DMS53 (cell line): ENCODE results near the gene SAMD11.

ENCODE experiments used
- DNase-seq: peaks from one replicate; lab custom pipeline; 2025; lab: John Stamatoyannopoulos, UW

Gene SAMD11

DNA sequence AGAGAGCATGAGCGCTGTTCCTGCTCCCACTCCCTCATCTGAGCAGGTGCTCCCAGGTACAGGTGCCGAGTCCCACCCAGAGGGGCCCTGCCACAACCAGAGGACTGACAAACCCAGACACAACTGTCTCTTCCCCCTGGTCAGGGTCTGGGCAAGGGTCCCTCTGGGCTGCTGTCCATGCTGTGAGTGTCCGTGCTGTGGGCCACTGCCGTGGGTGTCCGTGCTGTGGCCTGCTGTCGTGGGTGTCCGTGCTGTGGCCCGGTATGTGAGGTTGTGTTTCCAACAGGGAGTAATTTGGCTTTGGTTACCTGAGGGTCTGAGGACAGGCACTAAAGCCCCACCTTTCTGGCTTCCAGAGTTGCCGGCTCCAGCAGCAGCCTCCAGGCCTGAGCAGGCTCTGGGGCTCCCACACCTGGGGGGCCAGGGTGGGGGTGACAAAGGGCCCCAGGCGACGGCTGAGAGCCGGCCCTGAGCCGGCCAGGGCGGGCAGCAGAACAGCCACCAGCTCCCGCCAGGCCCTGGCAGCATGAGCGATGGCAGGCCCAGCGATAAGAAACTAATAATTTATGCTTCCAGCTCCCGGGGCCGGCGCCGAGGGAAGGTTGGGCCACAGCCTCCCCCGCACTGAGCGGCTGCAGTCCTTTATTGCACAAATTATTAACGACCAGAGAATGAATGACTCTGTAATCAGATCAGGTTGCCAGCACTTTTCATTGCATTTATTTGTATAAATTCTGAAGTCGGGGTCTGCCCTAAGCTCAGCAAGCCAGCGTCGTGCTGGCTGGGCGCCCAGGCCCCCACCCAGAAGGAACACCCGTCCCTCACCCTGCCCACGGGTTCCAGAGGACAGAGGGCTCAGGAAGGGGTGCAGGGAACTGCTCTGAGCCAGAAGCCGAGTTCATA is 7.3 kb upstream of the SAMD11 start:
- no peak for DNase-seq

GRCh38 chr1:917076-917459 is 6.7 kb upstream of the SAMD11 start:
- no peak for DNase-seq

- no peak for DNase-seq
These were observed 6.1 kb upstream of the SAMD11 start for GRCh38 chr1:917466-918091.

DNA sequence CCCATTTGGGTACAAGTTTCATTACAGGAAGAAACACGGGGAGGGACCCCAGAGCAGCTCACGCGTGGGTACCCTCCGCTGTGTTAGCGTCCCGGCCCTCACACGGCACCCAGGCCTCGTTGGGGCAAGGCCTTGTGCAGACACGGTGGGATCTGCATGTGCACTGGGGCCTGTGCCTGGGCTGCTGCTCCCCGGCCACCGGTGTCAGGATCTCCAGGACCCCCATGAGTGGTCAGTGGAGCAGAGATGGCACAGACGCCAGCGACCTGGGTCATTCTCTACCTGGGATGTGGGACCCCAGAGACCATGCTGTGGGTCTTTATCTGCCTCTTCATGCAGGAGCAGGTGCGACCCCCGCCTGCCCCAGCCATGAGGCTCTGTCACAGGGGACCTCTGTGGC is 5.4 kb upstream of the SAMD11 start:
- DNase-seq: no peak

DNA sequence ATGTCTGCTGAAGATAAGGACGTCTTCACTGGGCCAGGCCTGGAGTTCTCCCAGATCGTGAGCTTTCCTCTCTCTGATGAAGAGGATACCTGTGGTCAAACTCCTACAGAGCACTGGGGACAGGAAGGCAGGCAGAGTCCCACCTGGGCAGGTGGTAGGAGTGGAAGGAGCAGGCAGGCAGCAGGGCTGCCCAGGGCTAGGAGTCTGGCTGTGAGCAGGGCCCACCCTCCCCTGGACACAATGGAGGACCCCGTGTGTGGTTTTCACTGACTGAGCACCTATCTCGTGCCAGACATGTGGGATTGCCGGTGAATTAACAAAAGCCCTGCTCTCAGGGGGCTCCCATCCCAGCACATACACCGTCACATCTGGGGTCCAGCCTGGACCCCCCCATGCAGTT is 4.9 kb upstream of the SAMD11 start:
- no peak for DNase-seq

GRCh38 chr1:919271-919872 is 4.4 kb upstream of the SAMD11 start:
- no peak for DNase-seq

DNA sequence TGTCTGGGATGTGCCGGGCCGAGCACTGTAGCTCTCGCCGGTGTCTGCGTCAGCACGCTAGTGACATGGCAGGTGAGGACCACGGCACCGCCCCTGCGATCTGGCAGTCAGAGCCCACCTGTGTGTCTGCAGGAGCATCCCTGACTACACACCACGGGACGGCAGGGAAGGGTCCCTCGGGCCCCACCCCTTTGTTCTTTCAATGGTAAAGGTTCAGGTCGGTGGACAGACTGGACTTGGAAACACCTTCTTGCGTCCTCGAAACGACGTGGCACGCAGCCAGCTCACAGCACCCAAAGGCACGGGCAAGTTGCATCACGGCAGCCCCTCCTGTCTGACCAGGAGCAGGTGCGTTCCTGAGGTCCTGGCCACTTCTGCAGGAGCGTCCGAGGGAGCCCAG is 3.7 kb upstream of the SAMD11 start:
- peak; percentile 65 for DNase-seq

DNA sequence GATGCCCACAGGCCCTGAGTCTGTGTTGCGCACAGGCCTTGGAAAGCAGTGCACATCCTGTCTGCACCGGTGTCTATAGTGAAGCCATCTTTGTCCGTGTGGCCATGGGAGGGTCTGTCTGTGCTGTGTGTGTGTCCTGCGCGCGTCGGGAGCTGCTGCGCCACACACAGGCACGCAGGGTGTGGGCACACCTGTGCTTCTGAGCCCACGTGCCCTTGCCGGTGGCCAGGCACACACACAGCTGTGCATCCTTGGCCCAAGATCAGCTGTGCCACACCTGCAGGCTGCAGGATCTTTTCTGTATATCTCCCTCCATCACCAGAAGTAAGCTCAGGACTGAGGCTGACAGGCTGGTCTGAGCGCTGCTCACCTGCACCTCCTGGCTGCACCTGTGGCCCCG is 3.2 kb upstream of the SAMD11 start:
- peak; percentile 65 for DNase-seq

DNA sequence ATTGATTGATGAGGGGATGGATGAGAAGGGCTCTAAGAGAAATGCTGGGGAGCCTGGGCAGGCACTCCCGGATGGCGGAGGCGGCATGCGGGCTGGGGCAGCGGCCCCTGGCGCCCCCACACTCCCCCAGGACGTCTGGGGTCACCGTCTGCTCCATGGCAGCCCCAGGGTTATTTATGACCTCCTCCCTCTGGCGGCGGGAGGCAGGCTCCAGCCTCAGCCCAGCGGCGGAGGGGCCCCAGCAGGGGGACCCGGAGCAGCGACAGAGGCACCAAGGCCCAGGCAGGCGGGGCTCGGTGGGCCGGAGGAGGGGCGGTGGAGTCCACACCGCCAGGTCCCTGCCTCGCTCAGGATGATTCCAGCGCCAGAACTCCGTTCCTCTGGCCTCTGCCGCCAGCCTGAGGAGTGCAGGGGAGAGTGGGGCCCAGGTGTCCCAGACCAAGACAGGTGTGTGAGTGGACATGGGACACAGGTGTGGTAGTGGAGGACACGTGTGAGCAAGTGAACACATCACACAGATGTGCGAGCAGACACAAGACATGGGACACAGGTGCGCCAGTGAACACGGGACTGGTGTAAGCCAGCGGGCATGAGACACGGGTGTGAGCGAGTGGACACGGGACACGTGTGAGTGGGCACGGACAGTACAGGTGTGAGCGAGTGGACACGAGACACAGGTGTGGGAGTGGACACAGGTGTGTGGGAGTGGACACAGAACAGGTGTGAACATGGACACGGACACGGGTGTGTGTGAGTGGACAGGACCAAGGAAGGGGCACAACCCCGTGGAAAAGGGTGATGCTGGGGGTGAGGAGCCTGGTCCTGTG is 2.5 kb upstream of the SAMD11 start:
- DNase-seq: peak; percentile 85

GRCh38 chr1:923991-924655 is 400 bp downstream of the SAMD11 start:
- DNase-seq: no peak

DNA sequence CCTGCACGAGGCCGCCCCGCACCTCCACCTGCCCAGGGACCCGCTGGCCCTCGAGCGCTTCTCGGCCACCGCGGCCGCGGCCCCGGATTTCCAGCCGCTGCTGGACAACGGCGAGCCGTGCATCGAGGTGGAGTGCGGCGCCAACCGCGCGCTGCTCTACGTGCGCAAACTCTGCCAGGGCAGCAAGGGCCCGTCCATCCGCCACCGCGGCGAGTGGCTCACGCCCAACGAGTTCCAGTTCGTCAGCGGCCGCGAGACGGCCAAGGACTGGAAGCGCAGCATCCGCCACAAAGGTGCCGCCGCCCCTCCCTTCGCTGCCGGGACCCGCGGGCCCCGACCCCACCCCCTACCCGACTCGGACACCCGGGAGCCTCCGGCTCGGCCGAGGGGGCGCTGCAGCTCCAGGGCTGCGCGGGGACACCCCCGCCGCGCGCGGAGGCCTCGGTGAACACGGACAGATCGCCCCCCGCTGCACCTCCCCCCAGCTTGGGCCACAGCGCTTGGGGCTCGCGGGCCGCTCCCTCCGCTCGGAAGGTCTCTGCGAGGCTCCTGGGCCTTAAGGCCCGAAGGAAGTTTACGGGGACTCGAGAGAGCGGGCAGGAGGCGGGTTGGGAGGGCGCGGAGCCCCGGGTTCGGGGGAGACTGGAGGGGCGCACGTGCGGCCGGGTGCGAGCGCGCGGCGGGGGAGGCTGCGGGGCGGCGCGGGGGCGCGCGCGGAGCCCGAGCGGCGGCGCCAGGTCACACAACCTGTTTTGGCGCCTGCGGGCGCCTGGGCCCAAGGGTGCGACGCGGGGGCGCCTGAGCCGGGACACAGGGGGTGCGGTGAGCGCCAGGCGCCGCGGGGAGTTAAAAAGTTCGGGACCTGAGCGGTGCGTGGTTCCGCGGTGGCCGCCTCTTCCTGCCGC is 1.2 kb downstream of the SAMD11 start:
- peak; percentile 80 for DNase-seq

DNA sequence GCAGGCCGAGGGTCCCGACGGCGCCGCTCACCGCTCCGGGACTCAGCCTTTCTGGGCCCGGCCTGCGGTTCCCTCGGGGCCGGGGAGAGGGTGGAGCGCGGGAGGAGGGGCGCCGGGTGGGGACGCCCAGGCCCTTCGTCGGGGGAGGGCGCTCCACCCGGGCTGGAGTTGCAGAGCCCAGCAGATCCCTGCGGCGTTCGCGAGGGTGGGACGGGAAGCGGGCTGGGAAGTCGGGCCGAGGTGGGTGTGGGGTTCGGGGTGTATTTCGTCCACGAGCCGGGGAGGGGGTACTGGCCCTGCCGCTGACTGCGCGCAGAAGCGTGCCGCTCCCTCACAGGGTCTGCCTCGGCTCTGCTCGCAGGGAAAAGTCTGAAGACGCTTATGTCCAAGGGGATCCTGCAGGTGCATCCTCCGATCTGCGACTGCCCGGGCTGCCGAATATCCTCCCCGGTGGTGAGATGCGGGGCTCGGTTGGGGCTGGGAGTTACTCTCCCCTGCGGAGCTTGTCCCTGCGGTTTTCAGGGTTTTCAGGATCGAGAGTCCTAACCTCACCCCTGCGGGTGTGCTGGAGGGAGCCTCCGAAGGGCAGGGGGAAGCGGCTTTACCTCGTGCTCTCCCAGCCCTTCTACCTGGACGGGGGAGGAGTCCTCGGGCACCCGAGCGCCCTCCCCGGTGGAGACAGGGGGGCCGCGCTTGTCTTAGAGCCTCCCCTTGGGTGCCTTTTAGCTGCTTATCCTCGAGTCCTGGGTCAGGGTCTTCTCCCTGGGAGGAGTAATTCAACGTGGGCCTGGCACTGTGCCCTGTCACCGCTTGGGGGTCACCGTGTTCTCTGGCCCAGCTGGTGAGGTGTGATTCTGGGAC is 2.1 kb downstream of the SAMD11 start:
- peak; percentile 49 for DNase-seq

DNA sequence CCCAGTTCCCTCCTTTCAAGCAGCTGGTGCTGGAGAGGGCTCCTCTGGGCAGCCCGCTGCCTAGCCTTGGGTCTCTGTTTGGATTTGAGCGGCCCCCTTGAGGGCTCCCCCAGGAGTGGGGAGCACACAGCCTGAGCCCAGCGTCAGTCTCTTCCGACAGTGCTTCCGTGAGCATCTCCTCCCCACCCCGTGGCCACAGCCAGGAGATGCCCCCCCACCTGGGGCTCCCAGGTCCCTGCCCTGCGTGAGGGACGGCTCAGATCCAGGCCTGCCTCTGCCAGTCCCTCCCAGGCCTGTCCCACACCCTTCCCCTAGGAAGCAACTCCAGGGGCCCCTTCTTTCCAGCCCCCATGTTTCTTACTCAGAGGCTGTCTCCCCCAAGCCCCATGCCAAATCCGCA is 3.5 kb downstream of the SAMD11 start:
- no peak for DNase-seq

DNA sequence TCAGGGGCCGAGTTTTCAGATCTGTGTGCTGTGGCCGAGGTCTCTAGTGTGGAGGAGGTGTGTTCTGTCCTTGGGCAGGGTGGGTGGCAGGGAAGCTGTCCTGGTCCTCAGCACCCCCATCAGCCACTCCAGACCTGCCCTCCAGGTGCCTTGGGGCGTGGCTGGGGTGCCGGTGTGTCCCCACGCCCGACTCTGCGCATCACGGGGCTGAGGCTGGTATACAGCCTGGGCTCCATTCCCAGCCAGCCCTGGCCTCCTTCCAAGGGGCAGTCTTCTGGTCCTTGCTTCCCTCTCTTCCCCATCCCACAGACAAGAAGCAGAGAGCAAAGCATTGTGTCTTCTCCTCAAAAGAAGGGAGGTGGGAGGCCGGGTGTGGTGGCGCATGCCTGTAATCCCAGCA is 4.0 kb downstream of the SAMD11 start:
- DNase-seq: no peak

GRCh38 chr1:928825-929661 is 5.3 kb downstream of the SAMD11 start:
- peak; percentile 61 for DNase-seq

GRCh38 chr1:929712-930632 is 6.2 kb downstream of the SAMD11 start:
- no peak for DNase-seq

DNA sequence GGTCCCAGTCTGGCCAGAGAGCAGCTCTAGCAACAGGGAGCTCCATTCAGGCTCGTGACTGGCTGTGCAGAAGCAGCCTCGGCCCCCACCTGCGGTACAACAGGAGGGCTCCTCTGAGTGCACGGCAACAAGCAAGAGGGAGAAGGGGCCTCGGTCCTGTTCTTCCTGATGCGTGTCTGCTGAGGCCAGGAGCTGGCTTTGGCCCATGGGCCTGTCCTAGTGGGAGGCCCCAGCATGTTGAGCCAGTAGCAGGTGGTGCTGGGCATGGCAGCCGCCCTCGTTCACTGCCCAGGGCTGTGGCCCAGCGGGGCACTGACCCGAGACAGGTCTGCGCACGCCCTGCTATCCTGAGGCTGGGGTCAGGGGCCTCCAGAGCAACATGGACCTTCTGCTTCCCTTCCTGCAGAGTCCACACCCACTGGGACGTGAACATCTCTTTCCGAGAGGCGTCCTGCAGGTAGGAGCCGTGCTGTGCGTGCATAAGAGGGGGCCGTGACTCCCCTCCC is 7.0 kb downstream of the SAMD11 start:
- no peak for DNase-seq
